Measurements from ENCODE around the gene FOXP1.

Gene FOXP1

GRCh38 chr3:71146673-71147072, 436.9 kb downstream of the FOXP1 start:
- H3K4me2 ChIP-seq (ENCODE audit: low read length), result no peak overlapping the region
- H3K4me1 ChIP-seq (ENCODE audit: control insufficient read depth, low read length), result 0 out of 2 replicates have a peak, but pooled peaks cover 6% of the 10 kb centered on the region
- H3K36me3 ChIP-seq (ENCODE audit: control insufficient read depth, low read length), result 0 out of 2 replicates have a peak, but pooled peaks cover 2% of the 10 kb centered on the region
- no peaks in the 10 kb centered on the region for H3K79me2 ChIP-seq (ENCODE audit: control insufficient read depth, low read length)
- no peak for TF ChIP-seq CTCF (IDR thresholded peaks at IDR 0.05; ENCODE audit: low read depth, low read length, poor library complexity, severe bottlenecking)
- TF ChIP-seq EZH2phosphoT487 (IDR thresholded peaks at IDR 0.05; ENCODE audit: borderline replicate concordance, low read length), result no peak
- H3F3A ChIP-seq (ENCODE audit: control insufficient read depth, insufficient read depth), result no peaks in the 10 kb centered on the region
- no peaks in the 10 kb centered on the region for H3K9me2 ChIP-seq (replicated peaks; ENCODE audit: control insufficient read depth, low read length)
- no peak overlapping the region for H3K4me3 ChIP-seq (ENCODE audit: low read length)
- H3K9me3 ChIP-seq (ENCODE audit: control insufficient read depth, insufficient read depth, low read length), result no peaks in the 10 kb centered on the region
- H3K27me3 ChIP-seq (ENCODE audit: control insufficient read depth, low read length), result no peaks in the 10 kb centered on the region
- no peak overlapping the region for H3K27ac ChIP-seq (ENCODE audit: low read depth, low read length)
- no peaks in the 10 kb centered on the region for H4K20me1 ChIP-seq (ENCODE audit: control insufficient read depth, insufficient read depth, low read depth, low read length)

GRCh38 chr3:71145954-71146353, 437.6 kb downstream of the FOXP1 start:
- Histone ChIP-seq H4K20me1 (ENCODE audit: control insufficient read depth, insufficient read depth, low read depth, low read length) (no peaks in the 10 kb centered on the region), H3K27ac (ENCODE audit: low read depth, low read length) (no peak overlapping the region), H3K4me1 (ENCODE audit: control insufficient read depth, low read length) (0 out of 2 replicates have a peak, but pooled peaks cover 6% of the 10 kb centered on the region), H3K4me2 (ENCODE audit: low read length) (no peak overlapping the region), H3K9me2 (replicated peaks; ENCODE audit: control insufficient read depth, low read length) (no peaks in the 10 kb centered on the region), H3K79me2 (ENCODE audit: control insufficient read depth, low read length) (no peaks in the 10 kb centered on the region), H3F3A (ENCODE audit: control insufficient read depth, insufficient read depth) (no peaks in the 10 kb centered on the region), H3K36me3 (ENCODE audit: control insufficient read depth, low read length) (0 out of 2 replicates have a peak, but pooled peaks cover 2% of the 10 kb centered on the region), H3K27me3 (ENCODE audit: control insufficient read depth, low read length) (no peaks in the 10 kb centered on the region), H3K9me3 (ENCODE audit: control insufficient read depth, insufficient read depth, low read length) (no peaks in the 10 kb centered on the region), H3K4me3 (ENCODE audit: low read length) (no peak overlapping the region)
- no peak for TF ChIP-seq EZH2phosphoT487 (IDR thresholded peaks at IDR 0.05; ENCODE audit: borderline replicate concordance, low read length)
- TF ChIP-seq CTCF (IDR thresholded peaks at IDR 0.05; ENCODE audit: low read depth, low read length, poor library complexity, severe bottlenecking), result no peak

DNA sequence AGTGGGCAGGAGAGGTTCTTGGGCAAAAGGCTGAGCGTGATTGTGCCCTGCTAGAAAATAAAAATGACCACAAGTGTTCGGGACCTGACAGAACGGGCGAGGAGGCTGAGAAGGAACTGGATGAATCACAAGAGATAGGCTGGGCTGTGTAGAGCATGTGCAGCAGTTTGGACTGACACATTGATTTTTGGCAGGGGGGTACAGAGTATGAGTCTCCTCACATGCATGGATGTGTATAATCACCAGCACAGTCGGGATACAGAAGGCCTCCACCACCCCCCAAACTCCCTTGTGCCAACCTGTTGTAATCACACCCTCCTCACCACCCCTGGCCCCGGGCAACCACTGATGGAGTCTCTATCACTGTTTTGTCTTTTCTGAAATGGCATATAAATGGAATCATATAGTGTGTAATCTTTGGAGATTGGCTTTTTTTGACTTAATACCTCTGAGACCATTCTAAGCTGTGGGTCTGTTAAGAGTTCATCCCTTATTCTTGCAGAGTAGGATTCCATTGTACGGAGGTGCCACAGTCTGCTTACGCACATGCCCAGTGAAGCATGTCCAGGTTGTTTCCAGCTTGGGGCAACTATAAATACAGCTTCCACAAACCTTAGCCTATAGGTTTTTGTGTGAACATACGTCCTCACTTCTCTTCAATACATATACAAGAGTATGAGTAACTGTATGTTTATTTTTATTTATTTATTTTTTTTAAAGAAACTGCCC, 438.8 kb downstream of the FOXP1 start:
- no peaks in the 10 kb centered on the region for H3F3A ChIP-seq (ENCODE audit: control insufficient read depth, insufficient read depth)
- H3K4me1 ChIP-seq (ENCODE audit: control insufficient read depth, low read length), result 0 out of 2 replicates have a peak, but pooled peaks cover 6% of the 10 kb centered on the region
- H3K79me2 ChIP-seq (ENCODE audit: control insufficient read depth, low read length), result no peaks in the 10 kb centered on the region
- H3K9me2 ChIP-seq (replicated peaks; ENCODE audit: control insufficient read depth, low read length), result no peaks in the 10 kb centered on the region
- no peak overlapping the region for H3K4me2 ChIP-seq (ENCODE audit: low read length)
- TF ChIP-seq CTCF (IDR thresholded peaks at IDR 0.05; ENCODE audit: low read depth, low read length, poor library complexity, severe bottlenecking) (no peak), EZH2phosphoT487 (IDR thresholded peaks at IDR 0.05; ENCODE audit: borderline replicate concordance, low read length) (no peak)
- 0 out of 2 replicates have a peak, but pooled peaks cover 2% of the 10 kb centered on the region for H3K36me3 ChIP-seq (ENCODE audit: control insufficient read depth, low read length)
- no peak overlapping the region for H3K4me3 ChIP-seq (ENCODE audit: low read length)
- H4K20me1 ChIP-seq (ENCODE audit: control insufficient read depth, insufficient read depth, low read depth, low read length), result no peaks in the 10 kb centered on the region
- H3K27me3 ChIP-seq (ENCODE audit: control insufficient read depth, low read length), result no peaks in the 10 kb centered on the region
- H3K27ac ChIP-seq (ENCODE audit: low read depth, low read length), result no peak overlapping the region
- H3K9me3 ChIP-seq (ENCODE audit: control insufficient read depth, insufficient read depth, low read length), result no peaks in the 10 kb centered on the region
